GM12878 (cell line): ENCODE measurements around the gene AKR1A1. TPM values are rescaled to one million over a fixed set of nuclear protein-coding genes. Genes with fewer than 3 reads are reported as not detected.

Experiments used
- CBX3 ChIP-seq: fragments of 200-600 bp; sonication (generic); IDR thresholded peaks from 2 replicates; pipeline ENCODE4 v1.6.1; 2016; ENCODE audit warnings: low read depth, borderline replicate concordance
- CEBPB ChIP-seq, 2 experiments: fragments of 150-350 bp in 1 of 2; IDR thresholded peaks; 2 replicates each; pipeline ENCODE4 v1.6.1; 2012 to 2014; ENCODE audit warnings: low read depth in 2 of 2, low read length in 2 of 2, borderline replicate concordance in 1 of 2, inconsistent platforms in 1 of 2
- CHD1 ChIP-seq: IDR thresholded peaks from 2 replicates; pipeline ENCODE4 v1.6.1; 2012; ENCODE audit warnings: low read depth, low read length, improper control_type of control experiment
- EED ChIP-seq: sonication (generic); IDR thresholded peaks from 2 replicates; pipeline ENCODE4 v1.6.1; 2016; ENCODE audit warnings: antibody characterized with exemption, low read depth
- HDGF ChIP-seq: fragments of 450-650 bp; IDR thresholded peaks from 2 replicates; pipeline ENCODE4 v1.6.1; 2016; ENCODE audit warnings: antibody characterized with exemption
- IKZF1 ChIP-seq: fragments of 450-650 bp; conservative IDR thresholded peaks from 2 replicates; pipeline ENCODE4 v1.6.1; 2017; ENCODE audit warnings: antibody characterized with exemption, mild to moderate bottlenecking
- JUNB ChIP-seq: IDR thresholded peaks from 2 replicates; pipeline ENCODE4 v1.6.1; 2016; ENCODE audit warnings: antibody characterized with exemption, mild to moderate bottlenecking
- KAT2A ChIP-seq: conservative IDR thresholded peaks from 2 replicates; pipeline ENCODE4 v1.6.1; 2011; ENCODE audit warnings: low read depth, low read length; ENCODE audit not compliant: control insufficient read depth
- KLF5 ChIP-seq: fragments of 450-650 bp; IDR thresholded peaks from 2 replicates; pipeline ENCODE4 v1.6.1; 2014; ENCODE audit warnings: mild to moderate bottlenecking; ENCODE audit not compliant: partially characterized antibody
- LARP7 ChIP-seq: fragments of 450-650 bp; IDR thresholded peaks from 2 replicates; pipeline ENCODE4 v1.6.1; 2017; ENCODE audit warnings: mild to moderate bottlenecking
- MEF2B ChIP-seq: fragments of 450-650 bp; IDR thresholded peaks from 2 replicates; pipeline ENCODE4 v1.6.1; 2018; ENCODE audit warnings: mild to moderate bottlenecking, moderate library complexity; ENCODE audit not compliant: partially characterized antibody, poor library complexity, severe bottlenecking
- MYC ChIP-seq: IDR thresholded peaks from 2 replicates; pipeline ENCODE4 v1.6.1; 2011; ENCODE audit warnings: mild to moderate bottlenecking, low read length, moderate library complexity, inconsistent platforms; ENCODE audit not compliant: insufficient read depth, insufficient replicate concordance, insufficient read length, severe bottlenecking
- PAX8 ChIP-seq: fragments of 450-650 bp; IDR thresholded peaks from 2 replicates; pipeline ENCODE4 v1.6.1; 2017; ENCODE audit warnings: mild to moderate bottlenecking, moderate library complexity
- POLR2AphosphoS2 ChIP-seq: IDR thresholded peaks from 2 replicates; pipeline ENCODE4 v1.6.1; 2011; ENCODE audit warnings: low read depth, mild to moderate bottlenecking, low read length, improper control_type of control experiment, moderate library complexity
- POLR2AphosphoS5 ChIP-seq: IDR thresholded peaks from 2 replicates; pipeline ENCODE4 v1.6.1; 2011; ENCODE audit warnings: mild to moderate bottlenecking, low read length, inconsistent platforms
- POU2F2 ChIP-seq: IDR thresholded peaks from 3 replicates; pipeline ENCODE4 v1.6.1; 2011; ENCODE audit warnings: low read depth, mild to moderate bottlenecking, low read length, borderline replicate concordance
- SIX5 ChIP-seq: IDR thresholded peaks from 2 replicates; pipeline ENCODE4 v1.6.1; 2011; ENCODE audit warnings: mild to moderate bottlenecking, low read depth, low read length, moderate library complexity; ENCODE audit not compliant: severe bottlenecking
- polyA plus RNA-seq, 11 experiments: library from polyadenylated mRNA; depleted of rRNA in 4 of 11; unstranded in 6 of 11; stranded (reverse) in 5 of 11; fragments of >200 nt; fragmentation: Nextera tagmentation in 4 of 11; fragmentation: Illumina TruSeq in 1 of 11; extraction: Ambion mirVana in 4 of 11; extraction: Trizol in 1 of 11; gene quantifications; 1 replicate in 1 of 11; 2 replicates in 10 of 11; pipeline versions ENCODE4 v1.2.1 to v1.2.3, GENCODE V29; 2011 to 2016; ENCODE audit warnings: inconsistent platforms in 2 of 11, missing spikeins in 2 of 11, low read depth in 1 of 11
- total RNA-seq, 4 experiments: library from RNA; depleted of rRNA in 3 of 4; stranded (reverse); fragments of >200 nt in 3 of 4; fragmentation: Illumina TruSeq in 1 of 4; extraction: Trizol in 1 of 4; gene quantifications; 2 replicates each; pipeline versions ENCODE4 v1.2.1 to v1.2.3, GENCODE V29; 2013 to 2021
- TF ChIP-seq, protein P1 (sequence below): fragments of 450-650 bp; IDR thresholded peaks from 2 replicates; pipeline ENCODE4 v1.6.1; 2017; ENCODE audit warnings: mild to moderate bottlenecking, low read depth, inconsistent platforms; ENCODE audit not compliant: poor library complexity, severe bottlenecking
- TF ChIP-seq, protein P2 (sequence below): fragments of 450-650 bp; IDR thresholded peaks from 2 replicates; pipeline ENCODE4 v1.6.1; 2017; ENCODE audit warnings: low read depth, mild to moderate bottlenecking, moderate library complexity
- TF ChIP-seq, protein P3 (sequence below): IDR thresholded peaks from 2 replicates; pipeline ENCODE4 v1.6.1; 2011; ENCODE audit warnings: low read depth, mild to moderate bottlenecking, low read length, moderate library complexity, borderline replicate concordance; ENCODE audit errors: extremely low read depth
- TF ChIP-seq, protein P4 (sequence below): fragments of 450-650 bp; IDR thresholded peaks from 2 replicates; pipeline ENCODE4 v1.6.1; 2016; ENCODE audit warnings: mild to moderate bottlenecking
- TF ChIP-seq, protein P5 (sequence below): fragments of 450-650 bp; formaldehyde crosslinking; IDR thresholded peaks from 2 replicates; pipeline ENCODE4 v1.5.0; 2022; ENCODE audit warnings: mild to moderate bottlenecking, missing genetic modification characterization

AKR1A1 gene
- total and polyA plus RNA-seq, 10 of the 15 experiments (the other 5 are each of a cell fraction or from before 2014, with no cell fraction given): 187 to 335 (median 241) TPM

DNA sequence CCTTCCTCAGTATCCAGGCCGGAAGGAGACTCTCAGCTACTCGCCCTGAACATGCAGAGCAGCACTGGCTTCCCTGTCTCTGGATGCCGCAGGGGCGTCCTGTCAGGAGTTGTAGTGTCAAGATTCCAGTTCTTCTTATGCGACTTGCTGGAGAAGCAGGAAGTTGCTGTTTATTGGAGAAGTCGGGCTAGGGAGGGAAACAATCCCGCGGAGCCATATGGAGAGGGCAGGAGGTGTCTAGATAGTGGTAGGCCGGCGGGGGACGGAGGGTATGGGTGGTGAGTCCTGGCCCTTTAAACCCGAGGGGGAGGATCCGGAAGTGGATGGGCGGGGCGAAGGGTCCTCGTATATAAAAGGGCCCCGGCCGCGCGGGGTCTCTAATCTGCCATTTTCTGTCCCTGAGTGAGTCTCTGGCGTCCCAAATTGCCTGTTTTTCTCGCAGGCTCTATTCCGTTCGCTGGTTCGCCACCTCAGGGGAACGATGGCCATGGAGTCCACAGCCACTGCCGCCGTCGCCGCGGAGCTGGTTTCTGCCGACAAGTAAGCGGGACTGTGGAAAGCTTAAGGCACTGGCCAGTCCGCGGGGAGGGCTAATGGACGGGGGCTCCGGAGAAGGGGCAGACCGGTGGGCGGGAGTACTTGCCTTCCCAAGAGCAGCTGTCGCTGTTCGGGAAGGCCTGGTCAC lies 33.2 kb downstream of the AKR1A1 start, which contains the start of gene NASP (continued):
- TF ChIP-seq, protein P1, sequence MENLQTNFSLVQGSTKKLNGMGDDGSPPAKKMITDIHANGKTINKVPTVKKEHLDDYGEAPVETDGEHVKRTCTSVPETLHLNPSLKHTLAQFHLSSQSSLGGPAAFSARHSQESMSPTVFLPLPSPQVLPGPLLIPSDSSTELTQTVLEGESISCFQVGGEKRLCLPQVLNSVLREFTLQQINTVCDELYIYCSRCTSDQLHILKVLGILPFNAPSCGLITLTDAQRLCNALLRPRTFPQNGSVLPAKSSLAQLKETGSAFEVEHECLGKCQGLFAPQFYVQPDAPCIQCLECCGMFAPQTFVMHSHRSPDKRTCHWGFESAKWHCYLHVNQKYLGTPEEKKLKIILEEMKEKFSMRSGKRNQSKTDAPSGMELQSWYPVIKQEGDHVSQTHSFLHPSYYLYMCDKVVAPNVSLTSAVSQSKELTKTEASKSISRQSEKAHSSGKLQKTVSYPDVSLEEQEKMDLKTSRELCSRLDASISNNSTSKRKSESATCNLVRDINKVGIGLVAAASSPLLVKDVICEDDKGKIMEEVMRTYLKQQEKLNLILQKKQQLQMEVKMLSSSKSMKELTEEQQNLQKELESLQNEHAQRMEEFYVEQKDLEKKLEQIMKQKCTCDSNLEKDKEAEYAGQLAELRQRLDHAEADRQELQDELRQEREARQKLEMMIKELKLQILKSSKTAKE: peak; percentile 51
- peak; percentile 94 for TF ChIP-seq POU2F2
- no peak for TF ChIP-seq EED
- peak; percentile 62 for TF ChIP-seq LARP7
- no peak; the same call in none of the 2 replicates for TF ChIP-seq HDGF
- TF ChIP-seq, protein P2, sequence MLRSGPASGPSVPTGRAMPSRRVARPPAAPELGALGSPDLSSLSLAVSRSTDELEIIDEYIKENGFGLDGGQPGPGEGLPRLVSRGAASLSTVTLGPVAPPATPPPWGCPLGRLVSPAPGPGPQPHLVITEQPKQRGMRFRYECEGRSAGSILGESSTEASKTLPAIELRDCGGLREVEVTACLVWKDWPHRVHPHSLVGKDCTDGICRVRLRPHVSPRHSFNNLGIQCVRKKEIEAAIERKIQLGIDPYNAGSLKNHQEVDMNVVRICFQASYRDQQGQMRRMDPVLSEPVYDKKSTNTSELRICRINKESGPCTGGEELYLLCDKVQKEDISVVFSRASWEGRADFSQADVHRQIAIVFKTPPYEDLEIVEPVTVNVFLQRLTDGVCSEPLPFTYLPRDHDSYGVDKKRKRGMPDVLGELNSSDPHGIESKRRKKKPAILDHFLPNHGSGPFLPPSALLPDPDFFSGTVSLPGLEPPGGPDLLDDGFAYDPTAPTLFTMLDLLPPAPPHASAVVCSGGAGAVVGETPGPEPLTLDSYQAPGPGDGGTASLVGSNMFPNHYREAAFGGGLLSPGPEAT: peak; percentile 89
- no peak for TF ChIP-seq CEBPB (IDR thresholded peaks at IDR 0.05; ENCODE audit: borderline replicate concordance in 1 of 2, low read depth in 2 of 2, low read length in 2 of 2)
- TF ChIP-seq, protein P3, sequence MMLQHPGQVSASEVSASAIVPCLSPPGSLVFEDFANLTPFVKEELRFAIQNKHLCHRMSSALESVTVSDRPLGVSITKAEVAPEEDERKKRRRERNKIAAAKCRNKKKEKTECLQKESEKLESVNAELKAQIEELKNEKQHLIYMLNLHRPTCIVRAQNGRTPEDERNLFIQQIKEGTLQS: no peak
- TF ChIP-seq MEF2B: peak; percentile 8
- TF ChIP-seq POLR2AphosphoS5: peak; percentile 100
- TF ChIP-seq, protein P4, sequence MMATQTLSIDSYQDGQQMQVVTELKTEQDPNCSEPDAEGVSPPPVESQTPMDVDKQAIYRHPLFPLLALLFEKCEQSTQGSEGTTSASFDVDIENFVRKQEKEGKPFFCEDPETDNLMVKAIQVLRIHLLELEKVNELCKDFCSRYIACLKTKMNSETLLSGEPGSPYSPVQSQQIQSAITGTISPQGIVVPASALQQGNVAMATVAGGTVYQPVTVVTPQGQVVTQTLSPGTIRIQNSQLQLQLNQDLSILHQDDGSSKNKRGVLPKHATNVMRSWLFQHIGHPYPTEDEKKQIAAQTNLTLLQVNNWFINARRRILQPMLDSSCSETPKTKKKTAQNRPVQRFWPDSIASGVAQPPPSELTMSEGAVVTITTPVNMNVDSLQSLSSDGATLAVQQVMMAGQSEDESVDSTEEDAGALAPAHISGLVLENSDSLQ: 0 out of 2 replicates have a peak, but pooled peaks have one; percentile 7
- no peak for TF ChIP-seq MYC
- peak; percentile 39 for TF ChIP-seq IKZF1
- TF ChIP-seq KLF5: no peak
- TF ChIP-seq POLR2AphosphoS2: peak; percentile 96
- no peak for TF ChIP-seq PAX8
- no peak for TF ChIP-seq SIX5
- TF ChIP-seq JUNB: no peak
- no peak for TF ChIP-seq CBX3
- TF ChIP-seq CHD1: peak; percentile 80; the same call in 1 of the 2 replicates
- TF ChIP-seq, protein P5, sequence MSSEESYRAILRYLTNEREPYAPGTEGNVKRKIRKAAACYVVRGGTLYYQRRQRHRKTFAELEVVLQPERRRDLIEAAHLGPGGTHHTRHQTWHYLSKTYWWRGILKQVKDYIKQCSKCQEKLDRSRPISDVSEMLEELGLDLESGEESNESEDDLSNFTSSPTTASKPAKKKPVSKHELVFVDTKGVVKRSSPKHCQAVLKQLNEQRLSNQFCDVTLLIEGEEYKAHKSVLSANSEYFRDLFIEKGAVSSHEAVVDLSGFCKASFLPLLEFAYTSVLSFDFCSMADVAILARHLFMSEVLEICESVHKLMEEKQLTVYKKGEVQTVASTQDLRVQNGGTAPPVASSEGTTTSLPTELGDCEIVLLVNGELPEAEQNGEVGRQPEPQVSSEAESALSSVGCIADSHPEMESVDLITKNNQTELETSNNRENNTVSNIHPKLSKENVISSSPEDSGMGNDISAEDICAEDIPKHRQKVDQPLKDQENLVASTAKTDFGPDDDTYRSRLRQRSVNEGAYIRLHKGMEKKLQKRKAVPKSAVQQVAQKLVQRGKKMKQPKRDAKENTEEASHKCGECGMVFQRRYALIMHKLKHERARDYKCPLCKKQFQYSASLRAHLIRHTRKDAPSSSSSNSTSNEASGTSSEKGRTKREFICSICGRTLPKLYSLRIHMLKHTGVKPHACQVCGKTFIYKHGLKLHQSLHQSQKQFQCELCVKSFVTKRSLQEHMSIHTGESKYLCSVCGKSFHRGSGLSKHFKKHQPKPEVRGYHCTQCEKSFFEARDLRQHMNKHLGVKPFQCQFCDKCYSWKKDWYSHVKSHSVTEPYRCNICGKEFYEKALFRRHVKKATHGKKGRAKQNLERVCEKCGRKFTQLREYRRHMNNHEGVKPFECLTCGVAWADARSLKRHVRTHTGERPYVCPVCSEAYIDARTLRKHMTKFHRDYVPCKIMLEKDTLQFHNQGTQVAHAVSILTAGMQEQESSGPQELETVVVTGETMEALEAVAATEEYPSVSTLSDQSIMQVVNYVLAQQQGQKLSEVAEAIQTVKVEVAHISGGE (CRISPR knock-in tag): no peak
- TF ChIP-seq KAT2A: no peak
